OCI-LY7 (cell line): Measurements from ENCODE around the gene GID8.

ENCODE experiments used
- EZH2phosphoT487 ChIP-seq: fragments of 200-600 bp; sonication (generic); IDR thresholded peaks from 2 replicates; pipeline ENCODE4 v1.6.1; 2018; ENCODE audit warnings: low read depth, borderline replicate concordance, mild to moderate bottlenecking, mixed run types, antibody characterized with exemption, low read length, moderate library complexity, mixed read lengths
- TF ChIP-seq, protein P1 (sequence below): fragments of 200-600 bp; sonication (generic); conservative IDR thresholded peaks from 2 replicates; pipeline ENCODE4 v1.5.1; 2014; ENCODE audit warnings: mild to moderate bottlenecking, antibody characterized with exemption, low read length, moderate library complexity, mixed read lengths

DNA sequence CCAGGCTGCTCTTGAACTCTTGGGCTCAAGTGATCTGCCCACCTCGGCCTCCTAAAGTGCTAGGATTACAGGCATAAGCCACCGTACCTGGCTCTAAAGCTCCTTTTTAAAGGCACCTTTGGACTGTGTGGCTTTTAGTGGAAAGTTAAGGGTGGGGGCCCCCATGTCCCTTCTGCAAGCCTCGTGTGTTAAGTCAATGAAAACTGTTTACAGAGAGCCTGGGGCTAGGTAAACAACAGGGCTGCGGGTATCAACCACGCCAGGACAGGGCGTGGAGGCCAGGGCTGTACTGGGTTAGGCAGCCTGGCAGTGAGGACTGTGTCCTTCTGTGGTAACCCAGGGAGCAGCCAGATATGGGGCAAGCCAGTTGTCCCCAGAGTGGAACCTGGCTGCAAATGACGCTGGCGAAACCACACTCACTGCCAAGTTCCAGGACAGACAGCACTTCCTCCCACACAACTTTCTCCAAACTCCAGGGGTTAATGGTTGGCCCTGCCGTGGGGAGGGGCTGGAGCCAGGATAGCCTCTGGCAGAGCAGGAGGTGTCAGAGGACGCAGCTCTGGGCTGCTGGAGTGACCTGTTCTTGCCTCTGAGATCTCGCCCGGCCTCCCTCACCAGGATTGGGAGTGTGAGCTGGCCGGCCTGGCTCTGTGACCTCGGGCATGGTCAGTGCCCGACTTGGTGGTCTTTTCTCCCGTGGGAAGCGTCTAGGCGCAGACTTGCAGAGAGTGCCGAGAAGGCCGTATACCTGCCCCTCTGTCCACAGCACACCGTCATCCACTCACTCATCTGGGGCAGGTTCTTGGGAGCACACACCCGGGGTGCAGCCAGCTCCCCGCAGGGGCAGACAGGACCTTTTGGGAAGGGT lies 17.8 kb downstream of the GID8 start:
- TF ChIP-seq, protein P1, sequence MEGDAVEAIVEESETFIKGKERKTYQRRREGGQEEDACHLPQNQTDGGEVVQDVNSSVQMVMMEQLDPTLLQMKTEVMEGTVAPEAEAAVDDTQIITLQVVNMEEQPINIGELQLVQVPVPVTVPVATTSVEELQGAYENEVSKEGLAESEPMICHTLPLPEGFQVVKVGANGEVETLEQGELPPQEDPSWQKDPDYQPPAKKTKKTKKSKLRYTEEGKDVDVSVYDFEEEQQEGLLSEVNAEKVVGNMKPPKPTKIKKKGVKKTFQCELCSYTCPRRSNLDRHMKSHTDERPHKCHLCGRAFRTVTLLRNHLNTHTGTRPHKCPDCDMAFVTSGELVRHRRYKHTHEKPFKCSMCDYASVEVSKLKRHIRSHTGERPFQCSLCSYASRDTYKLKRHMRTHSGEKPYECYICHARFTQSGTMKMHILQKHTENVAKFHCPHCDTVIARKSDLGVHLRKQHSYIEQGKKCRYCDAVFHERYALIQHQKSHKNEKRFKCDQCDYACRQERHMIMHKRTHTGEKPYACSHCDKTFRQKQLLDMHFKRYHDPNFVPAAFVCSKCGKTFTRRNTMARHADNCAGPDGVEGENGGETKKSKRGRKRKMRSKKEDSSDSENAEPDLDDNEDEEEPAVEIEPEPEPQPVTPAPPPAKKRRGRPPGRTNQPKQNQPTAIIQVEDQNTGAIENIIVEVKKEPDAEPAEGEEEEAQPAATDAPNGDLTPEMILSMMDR, result no peak
- no peak for TF ChIP-seq EZH2phosphoT487
